H1 (cell line): ENCODE data around the gene SBNO2. TPM values are rescaled to one million over a fixed set of nuclear protein-coding genes. Genes with fewer than 3 reads are reported as not detected.
A peak's percentile ranks its signal among the peaks of the same experiment; 100 is the strongest.

ENCODE experiments used
- CTCF ChIA-PET: fragments of 300-600 bp; sonication (Branson Sonifier 250); formaldehyde crosslinking; loops from one replicate; lab custom pipeline; 2021; ENCODE audit not compliant: partially characterized antibody; lab: Charles Lee
- POLR2A ChIA-PET: fragments of 300-600 bp; sonication (Branson Sonifier 250); formaldehyde crosslinking; loops from one replicate; lab custom pipeline; 2021; ENCODE audit warnings: inconsistent platforms; ENCODE audit not compliant: partially characterized antibody; lab: Charles Lee
- DNase-seq, 2 experiments: peaks; one replicate each; pipeline versions ENCODE4 v3.0.0 to v3.0.0-alpha.2; 2010 to 2022; ENCODE audit warnings: low spot score in 2 of 2, low read depth in 1 of 2, mixed read lengths in 1 of 2
- FAIRE-seq: peaks from 2 replicates; lab custom pipeline; 2011; peaks lifted over from hg19 to GRCh38; lab: Jason Lieb, UNC
- H2AFZ ChIP-seq: 2 replicates; pipeline ENCODE4 v1.8.1; 2012; ENCODE audit warnings: low read length, inconsistent platforms
- H2AK5ac ChIP-seq: 2 replicates; pipeline ENCODE4 v1.6.1; 2013; ENCODE audit warnings: low read depth, low read length
- H2BK120ac ChIP-seq: replicated peaks from 2 replicates; pipeline ENCODE3; 2013; ENCODE audit warnings: low read depth, low read length, inconsistent platforms
- H2BK12ac ChIP-seq: 2 replicates; pipeline ENCODE4 v1.6.1; 2013; ENCODE audit warnings: low read depth, low read length
- H2BK15ac ChIP-seq: 2 replicates; pipeline ENCODE4 v1.6.1; 2013; ENCODE audit warnings: low read length
- H2BK20ac ChIP-seq: 2 replicates; pipeline ENCODE4 v1.6.1; 2013; ENCODE audit warnings: low read length
- H2BK5ac ChIP-seq: 2 replicates; pipeline ENCODE4 v1.6.1; 2013; ENCODE audit warnings: low read depth, low read length
- H3K14ac ChIP-seq: 2 replicates; pipeline ENCODE4 v1.6.1; 2013; ENCODE audit warnings: inconsistent platforms; ENCODE audit not compliant: insufficient read length
- H3K18ac ChIP-seq: 2 replicates; pipeline ENCODE4 v1.6.1; 2013; ENCODE audit warnings: low read length; ENCODE audit errors: extremely low read depth
- H3K23ac ChIP-seq: 2 replicates; pipeline ENCODE4 v1.6.1; 2013; ENCODE audit warnings: inconsistent platforms; ENCODE audit not compliant: insufficient read length
- H3K23me2 ChIP-seq: 2 replicates; pipeline ENCODE4 v1.6.1; 2013; ENCODE audit warnings: low read depth, low read length
- H3K27ac ChIP-seq: 2 replicates; pipeline ENCODE4 v1.6.1; 2011; ENCODE audit warnings: low read depth, low read length, inconsistent platforms
- H3K27me3 ChIP-seq, 4 experiments: replicated peaks in 1 of 4; 1 replicate in 1 of 4; 2 replicates in 3 of 4; pipeline versions ENCODE4 v1.6.1 to v1.8.1; 2011 to 2013; ENCODE audit warnings: low read length in 3 of 4, mild to moderate bottlenecking in 3 of 4, inconsistent platforms in 2 of 4, mixed read lengths in 2 of 4, moderate library complexity in 1 of 4; ENCODE audit not compliant: control insufficient read depth in 3 of 4, insufficient read depth in 3 of 4; ENCODE audit errors: extremely low read depth in 1 of 4
- H3K36me3 ChIP-seq, 4 experiments: 2 replicates each; pipeline versions ENCODE4 v1.6.1 to v1.8.1; 2011 to 2013; ENCODE audit warnings: mild to moderate bottlenecking in 4 of 4, low read length in 3 of 4, moderate library complexity in 2 of 4, control low read depth in 1 of 4, inconsistent platforms in 1 of 4; ENCODE audit not compliant: insufficient read depth in 4 of 4, control insufficient read depth in 2 of 4
- H3K4ac ChIP-seq: replicated peaks from 2 replicates; pipeline ENCODE3; 2013; ENCODE audit warnings: low read length, low read depth, mixed read lengths, inconsistent platforms; ENCODE audit not compliant: insufficient read length
- H3K4me1 ChIP-seq, 4 experiments: replicated peaks in 1 of 4; 1 replicate in 1 of 4; 2 replicates in 3 of 4; pipeline versions ENCODE4 v1.6.1 to v1.8.1; 2011 to 2013; ENCODE audit warnings: low read length in 3 of 4, inconsistent platforms in 2 of 4, mixed read lengths in 1 of 4; ENCODE audit not compliant: insufficient read depth in 4 of 4, control insufficient read depth in 3 of 4
- H3K4me2 ChIP-seq, 2 experiments: 2 replicates each; pipeline versions ENCODE4 v1.6.1 to v1.8.1; 2011 to 2013; ENCODE audit warnings: low read depth in 2 of 2, low read length in 2 of 2, control low read depth in 1 of 2, inconsistent platforms in 1 of 2, mild to moderate bottlenecking in 1 of 2; ENCODE audit not compliant: insufficient read depth in 1 of 2
- H3K4me3 ChIP-seq, 4 experiments: fragments of 200-600, 300-600 bp in 1 of 4; sonication (generic), shearing (Covaris generic), sonication (Bioruptor Twin) in 1 of 4; 2 replicates each; pipeline versions ENCODE4 v1.5.1 to v1.8.1; 2011 to 2016; ENCODE audit warnings: low read length in 4 of 4, low read depth in 3 of 4, control low read depth in 2 of 4, inconsistent platforms in 2 of 4, mild to moderate bottlenecking in 2 of 4, mixed read lengths in 1 of 4, moderate library complexity in 1 of 4; ENCODE audit not compliant: insufficient read depth in 2 of 4; ENCODE audit errors: extremely low read depth in 1 of 4
- H3K56ac ChIP-seq: replicated peaks from 2 replicates; pipeline ENCODE3; 2013; ENCODE audit warnings: low read depth, mild to moderate bottlenecking, mixed read lengths, low read length, inconsistent platforms; ENCODE audit not compliant: insufficient read length
- H3K79me1 ChIP-seq: 2 replicates; pipeline ENCODE4 v1.6.1; 2013; ENCODE audit warnings: low read depth, low read length, control low read depth
- H3K79me2 ChIP-seq, 2 experiments: 2 replicates each; pipeline versions ENCODE4 v1.6.1 to v1.8.1; 2012 to 2013; ENCODE audit warnings: low read length in 2 of 2, mild to moderate bottlenecking in 2 of 2, inconsistent platforms in 1 of 2; ENCODE audit not compliant: insufficient read depth in 2 of 2, control insufficient read depth in 1 of 2
- H3K9ac ChIP-seq, 4 experiments: replicated peaks in 1 of 4; 1 replicate in 1 of 4; 2 replicates in 3 of 4; pipeline versions ENCODE4 v1.6.1 to v1.8.1; 2011 to 2013; ENCODE audit warnings: low read depth in 3 of 4, low read length in 3 of 4, control low read depth in 2 of 4, mild to moderate bottlenecking in 2 of 4, moderate library complexity in 2 of 4, inconsistent platforms in 1 of 4; ENCODE audit errors: extremely low read depth in 1 of 4
- H3K9me3 ChIP-seq, 2 experiments: 2 replicates each; pipeline versions ENCODE4 v1.6.1 to v1.8.1; 2012 to 2013; ENCODE audit warnings: mild to moderate bottlenecking in 2 of 2, moderate library complexity in 2 of 2, control low read depth in 1 of 2, inconsistent platforms in 1 of 2, low read depth in 1 of 2, low read length in 1 of 2, mixed read lengths in 1 of 2; ENCODE audit not compliant: insufficient read depth in 2 of 2
- H4K20me1 ChIP-seq, 2 experiments: replicated peaks in 1 of 2; 2 replicates each; pipeline versions ENCODE3 to v1.8.1; 2011 to 2013; ENCODE audit warnings: inconsistent platforms in 2 of 2, low read length in 2 of 2, mild to moderate bottlenecking in 1 of 2; ENCODE audit not compliant: insufficient read depth in 2 of 2, control insufficient read depth in 1 of 2
- H4K5ac ChIP-seq: 2 replicates; pipeline ENCODE4 v1.6.1; 2013; ENCODE audit warnings: low read length, low read depth, mixed read lengths, inconsistent platforms; ENCODE audit not compliant: insufficient read length
- H4K8ac ChIP-seq: 2 replicates; pipeline ENCODE4 v1.8.0; 2013; ENCODE audit warnings: mild to moderate bottlenecking, moderate library complexity, low read length, inconsistent platforms; ENCODE audit not compliant: insufficient read depth; ENCODE audit errors: extremely low read depth
- H4K91ac ChIP-seq: replicated peaks from 2 replicates; pipeline ENCODE3; 2013; ENCODE audit warnings: low read length, mixed read lengths, inconsistent platforms; ENCODE audit not compliant: insufficient read length
- EGR1 ChIP-seq: IDR thresholded peaks from 2 replicates; pipeline ENCODE4 v1.6.1; 2011; ENCODE audit warnings: low read depth, low read length, borderline replicate concordance
- RNF2 ChIP-seq: fragments of 200-900, 300-1000 bp; sonication (generic); IDR thresholded peaks from 2 replicates; pipeline ENCODE4 v1.7.1; 2016; ENCODE audit warnings: borderline replicate concordance, low read depth, mild to moderate bottlenecking, antibody characterized with exemption, low read length; ENCODE audit not compliant: poor library complexity, severe bottlenecking; ENCODE audit errors: missing control alignments
- WGBS, 2 experiments: shearing (Covaris generic) in 1 of 2; methylation state at CpG; one replicate each; pipeline versions ENCODE4 v1.1.6 to v1.1.7; 2013 to 2015; ENCODE audit warnings: low lambda C conversion rate in 2 of 2, mixed read lengths in 2 of 2, inconsistent platforms in 1 of 2, low coverage in 1 of 2, missing lambda C conversion rate in 1 of 2; ENCODE audit not compliant: insufficient replicate concordance in 2 of 2, insufficient coverage in 1 of 2, insufficient read length in 1 of 2; ENCODE audit errors: extremely low coverage in 1 of 2, missing lambda C conversion rate in 1 of 2; 5-methylcytosine and 5-hydroxymethylcytosine counted together
- polyA plus RNA-seq, 7 experiments: library from polyadenylated mRNA; depleted of rRNA in 3 of 7; stranded (reverse) in 5 of 7; unstranded in 2 of 7; fragments of >200 nt in 5 of 7; fragments of 200-250 nt in 2 of 7; gene quantifications; 1 replicate in 5 of 7; 2 replicates in 1 of 7; 4 replicates in 1 of 7; pipeline versions ENCODE4 v1.2.1 to v1.2.3, GENCODE V29; 2011 to 2013; ENCODE audit warnings: missing spikeins in 2 of 7, mixed read lengths in 2 of 7
- total RNA-seq: library from RNA; stranded (reverse); fragmentation: NEBNext Ultra II Directional; extraction: Animal tissue kit (Norgen Biotek cat#: 25700); gene quantifications from 2 replicates; pipeline ENCODE4 v1.2.1, GENCODE V29; 2021

The SBNO2 gene
- total and polyA plus RNA-seq, 2 of the 8 experiments (the other 6 are each of a cell fraction or from before 2014, with no cell fraction given): 12.2 to 31.4 TPM

GRCh38 chr19:1156305-1156801 lies 17.7 kb downstream of the SBNO2 start:
- FAIRE-seq (no peak), DNase-seq (no peak)
- Histone ChIP-seq H3K79me1 (peaks cover 7% of the 10 kb centered on the region), H2BK20ac (no peak overlapping the region), H2BK15ac (0 out of 2 replicates have a peak overlapping the region, but pooled peaks have one; percentile 5), H2BK12ac (no peak overlapping the region), H3K56ac (no peak overlapping the region), H3K27ac (0 out of 2 replicates have a peak overlapping the region, but pooled peaks have one; percentile 19), H2BK5ac (no peak overlapping the region; the same call in 1 of the 2 replicates), H3K14ac (no peak overlapping the region), H4K20me1 (peaks cover 0 to 15% of the 10 kb centered on the region in 2 experiments), H3K23ac (no peak overlapping the region), H3K23me2 (no peaks in the 10 kb centered on the region), H3K36me3 (peaks cover 0 to 12% (median 0%) of the 10 kb centered on the region in 4 experiments; a peak in 1 of 8 replicates), H4K91ac (peak overlapping the region; percentile 74), H3K4me3 (no peak overlapping the region), H3K27me3 (no peaks in the 10 kb centered on the region), H2AK5ac (no peak overlapping the region), H3K79me2 (peaks cover 0 to 6% of the 10 kb centered on the region in 2 experiments; a peak in 1 of 4 replicates), H4K8ac (no peak overlapping the region), H4K5ac (no peak overlapping the region), H3K4me1 (peaks cover 0 to 4% (median 0%) of the 10 kb centered on the region in 4 experiments; a peak in 2 of 7 replicates), H2BK120ac (no peak overlapping the region), H3K18ac (no peak overlapping the region), H3K9ac (peak overlapping the region in 1 of 4 experiments; percentile 20; a peak in 1 of 7 replicates), H3K4ac (no peak overlapping the region), H3K9me3 (no peaks in the 10 kb centered on the region), H2AFZ (no peak overlapping the region), H3K4me2 (no peak overlapping the region)
- ChIA-PET CTCF (interaction anchor here (0.6 to 3.1 kb wide), 7 partner anchors 10 to 68 kb away, joined by 3 to 9 read pairs (median 6); no protein-coding TSS in a partner anchor), POLR2A (interaction anchor here (1.0 to 1.8 kb wide), 4 partner anchors 13 to 160 kb away, joined by 3 to 6 read pairs (median 3); no protein-coding TSS in a partner anchor)
- TF ChIP-seq RNF2: no peak
- peak; percentile 56; the same call in 1 of the 2 replicates for TF ChIP-seq EGR1
- 94% methylated on average over 23 of the region's 24 CpGs; no CpG with 5 or more reads in 1 of the 2 experiments for WGBS, 2 experiments
